Measurements from ENCODE around the gene ARNT2.

The ARNT2 gene

DNA sequence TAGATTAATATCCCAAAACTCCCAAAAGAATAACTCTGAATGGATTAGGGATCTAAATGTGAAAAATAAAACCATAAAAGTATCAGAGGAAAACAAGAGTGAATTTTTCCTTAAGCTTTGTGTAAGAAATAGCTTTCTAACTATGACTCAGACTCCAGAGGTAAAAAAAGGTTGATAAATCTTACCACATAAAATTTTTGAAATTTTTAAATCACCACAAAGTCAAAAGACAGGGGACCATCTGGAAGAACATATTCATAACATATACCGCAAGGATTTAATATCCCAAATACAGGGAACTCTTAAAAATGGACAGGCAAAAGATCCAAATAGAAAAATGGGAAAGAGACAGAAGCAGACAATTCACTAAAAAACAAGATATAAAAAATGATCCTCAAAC is 145.0 kb downstream of the ARNT2 start:
- WGBS (ENCODE audit: insufficient coverage): no CpG with 5 or more reads among the region's 1 CpG
- Histone ChIP-seq H3K4me3 (ENCODE audit: control insufficient read depth in 1 of 7, extremely low read depth in 1 of 7, insufficient read depth in 4 of 7, low read depth in 2 of 7, low read length in 6 of 7) (no peak overlapping the region), H3K27ac (ENCODE audit: insufficient read depth in 1 of 2, low read depth in 1 of 2, low read length in 2 of 2, poor library complexity in 1 of 2, severe bottlenecking in 2 of 2) (no peak overlapping the region), H3K9me3 (ENCODE audit: control extremely low read depth in 1 of 5, control insufficient read depth in 4 of 5, insufficient read depth in 2 of 5, low read depth in 1 of 5, low read length in 4 of 5) (peaks cover 0 to 6% (median 2%) of the 10 kb centered on the region in 5 experiments), H3K4me1 (ENCODE audit: control extremely low read depth in 1 of 4, control insufficient read depth in 4 of 4, insufficient read depth in 4 of 4, low read length in 3 of 4) (peaks cover 0 to 19% (median 5%) of the 10 kb centered on the region in 4 experiments), H3K36me3 (ENCODE audit: control insufficient read depth in 4 of 4, insufficient read depth in 4 of 4, low read length in 3 of 4) (no peaks in the 10 kb centered on the region), H3K27me3 (replicated peaks in 2 of 5; ENCODE audit: control insufficient read depth in 4 of 5, insufficient read depth in 5 of 5, low read length in 4 of 5) (peaks cover 0 to 3% (median 0%) of the 10 kb centered on the region in 5 experiments)
- DNase-seq: no peak
- ChIA-PET CTCF (no interaction called here), POLR2A (no interaction called here)

DNA sequence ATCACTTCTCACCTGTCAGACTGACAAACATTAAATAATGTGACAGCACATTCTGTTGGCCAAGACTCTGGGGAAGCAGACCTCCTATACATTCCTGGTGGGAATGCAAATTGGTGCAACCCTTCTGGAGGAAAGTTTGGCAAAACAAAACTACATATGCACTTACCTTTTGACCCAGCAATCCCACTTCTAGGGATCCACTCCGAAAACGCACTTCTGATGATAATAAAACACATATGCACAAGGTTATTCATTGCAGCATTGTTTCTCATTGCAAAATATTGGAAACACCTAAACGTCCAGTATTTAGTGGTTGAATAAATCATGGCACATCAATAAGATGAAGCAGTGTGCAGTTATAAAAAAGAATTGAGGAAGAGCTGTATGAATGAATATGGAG is 145.5 kb downstream of the ARNT2 start:
- peaks cover 0 to 19% (median 5%) of the 10 kb centered on the region in 4 experiments for H3K4me1 ChIP-seq (ENCODE audit: control extremely low read depth in 1 of 4, control insufficient read depth in 4 of 4, insufficient read depth in 4 of 4, low read length in 3 of 4)
- WGBS (ENCODE audit: insufficient coverage): 100% methylated on average over 2 of the region's 3 CpGs
- no peaks in the 10 kb centered on the region for H3K36me3 ChIP-seq (ENCODE audit: control insufficient read depth in 4 of 4, insufficient read depth in 4 of 4, low read length in 3 of 4)
- no peak overlapping the region for H3K27ac ChIP-seq (ENCODE audit: insufficient read depth in 1 of 2, low read depth in 1 of 2, low read length in 2 of 2, poor library complexity in 1 of 2, severe bottlenecking in 2 of 2)
- ChIA-PET POLR2A (no interaction called here), CTCF (no interaction called here)
- DNase-seq: no peak
- peaks cover 0 to 3% (median 0%) of the 10 kb centered on the region in 5 experiments for H3K27me3 ChIP-seq (replicated peaks in 2 of 5; ENCODE audit: control insufficient read depth in 4 of 5, insufficient read depth in 5 of 5, low read length in 4 of 5)
- H3K4me3 ChIP-seq (ENCODE audit: control insufficient read depth in 1 of 7, extremely low read depth in 1 of 7, insufficient read depth in 4 of 7, low read depth in 2 of 7, low read length in 6 of 7): no peak overlapping the region
- peaks cover 0 to 2% (median 0%) of the 10 kb centered on the region in 5 experiments for H3K9me3 ChIP-seq (ENCODE audit: control extremely low read depth in 1 of 5, control insufficient read depth in 4 of 5, insufficient read depth in 2 of 5, low read depth in 1 of 5, low read length in 4 of 5)

DNA sequence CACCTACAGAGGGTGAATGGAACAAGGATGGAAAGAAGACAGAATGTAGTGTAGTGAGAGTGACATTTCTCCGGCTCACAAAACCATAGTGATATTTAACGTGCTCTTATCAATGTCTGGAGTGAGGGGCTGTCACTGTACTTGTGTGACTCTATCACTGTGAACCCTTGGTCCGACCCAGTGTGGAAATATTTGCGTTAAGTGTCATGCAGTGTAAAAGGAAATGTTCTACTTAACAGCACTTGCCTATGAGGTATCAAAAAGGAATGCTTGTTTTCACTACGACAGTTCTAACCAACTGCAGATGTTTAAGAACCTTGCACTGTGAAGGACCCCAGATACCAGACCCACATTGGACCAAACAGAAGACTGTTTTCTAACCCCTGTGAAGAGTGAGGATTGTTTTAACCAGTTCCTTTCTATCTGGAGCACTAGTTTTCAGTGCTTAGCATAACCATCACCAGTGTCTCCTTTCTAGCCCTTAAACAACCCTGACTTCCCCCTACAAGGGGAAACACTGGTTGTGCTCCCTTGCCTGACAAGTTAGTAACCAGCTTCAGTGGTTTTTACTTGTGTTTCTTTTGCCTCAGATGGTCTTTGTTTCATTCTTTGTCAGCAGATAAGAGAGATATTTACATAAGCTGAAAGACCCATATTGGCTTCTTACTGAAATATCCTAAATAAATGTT is 146.2 kb downstream of the ARNT2 start:
- Histone ChIP-seq H3K4me3 (ENCODE audit: control insufficient read depth in 1 of 7, extremely low read depth in 1 of 7, insufficient read depth in 4 of 7, low read depth in 2 of 7, low read length in 6 of 7) (peak overlapping the region in 1 of 7 experiments; percentile 42), H3K27ac (ENCODE audit: insufficient read depth in 1 of 2, low read depth in 1 of 2, low read length in 2 of 2, poor library complexity in 1 of 2, severe bottlenecking in 2 of 2) (no peak overlapping the region), H3K9me3 (ENCODE audit: control extremely low read depth in 1 of 5, control insufficient read depth in 4 of 5, insufficient read depth in 2 of 5, low read depth in 1 of 5, low read length in 4 of 5) (no peaks in the 10 kb centered on the region), H3K4me1 (ENCODE audit: control extremely low read depth in 1 of 4, control insufficient read depth in 4 of 4, insufficient read depth in 4 of 4, low read length in 3 of 4) (peaks cover 0 to 19% (median 5%) of the 10 kb centered on the region in 4 experiments), H3K36me3 (ENCODE audit: control insufficient read depth in 4 of 4, insufficient read depth in 4 of 4, low read length in 3 of 4) (no peaks in the 10 kb centered on the region), H3K27me3 (replicated peaks in 2 of 5; ENCODE audit: control insufficient read depth in 4 of 5, insufficient read depth in 5 of 5, low read length in 4 of 5) (peaks cover 0 to 3% (median 0%) of the 10 kb centered on the region in 5 experiments)
- DNase-seq: peak in 2 of 3 donors; percentile 50 to 63
- ChIA-PET POLR2A (no interaction called here), CTCF (interaction anchor here (1.0 kb wide), 1 partner anchor 17 kb away, joined by 4 read pairs; no protein-coding TSS in a partner anchor)
- 72% methylated on average over 5 of the region's 5 CpGs for WGBS (ENCODE audit: insufficient coverage)

DNA sequence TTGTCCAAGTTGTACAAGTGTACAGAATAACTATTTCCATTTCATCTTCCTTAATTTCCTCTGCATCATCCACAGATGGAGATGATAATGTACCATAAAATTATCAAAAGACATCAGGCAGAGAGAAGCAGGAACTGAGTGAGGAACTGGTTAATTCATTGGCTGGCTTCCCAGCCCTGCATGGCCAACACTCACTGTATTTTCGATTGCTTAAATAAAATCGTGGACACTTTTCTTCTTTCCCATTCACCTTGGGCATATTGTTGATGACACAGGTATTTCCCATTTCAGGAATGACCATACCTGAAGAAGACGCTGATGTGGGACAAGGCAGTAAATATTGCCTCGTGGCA is 146.7 kb downstream of the ARNT2 start:
- POLR2A ChIA-PET: no interaction called here
- WGBS (ENCODE audit: insufficient coverage): 17% methylated on average over 4 of the region's 4 CpGs
- peaks cover 0 to 1% (median 0%) of the 10 kb centered on the region in 5 experiments for H3K27me3 ChIP-seq (replicated peaks in 2 of 5; ENCODE audit: control insufficient read depth in 4 of 5, insufficient read depth in 5 of 5, low read length in 4 of 5)
- no peaks in the 10 kb centered on the region for H3K36me3 ChIP-seq (ENCODE audit: control insufficient read depth in 4 of 4, insufficient read depth in 4 of 4, low read length in 3 of 4)
- CTCF ChIA-PET: interaction anchor here (1.0 kb wide), 1 partner anchor 17 kb away, joined by 4 read pairs; no protein-coding TSS in a partner anchor
- DNase-seq: peak; percentile 31 to 75 (median 64)
- H3K27ac ChIP-seq (ENCODE audit: insufficient read depth in 1 of 2, low read depth in 1 of 2, low read length in 2 of 2, poor library complexity in 1 of 2, severe bottlenecking in 2 of 2): no peak overlapping the region
- peak overlapping the region in 1 of 7 experiments; percentile 42 for H3K4me3 ChIP-seq (ENCODE audit: control insufficient read depth in 1 of 7, extremely low read depth in 1 of 7, insufficient read depth in 4 of 7, low read depth in 2 of 7, low read length in 6 of 7)
- no peaks in the 10 kb centered on the region for H3K9me3 ChIP-seq (ENCODE audit: control extremely low read depth in 1 of 5, control insufficient read depth in 4 of 5, insufficient read depth in 2 of 5, low read depth in 1 of 5, low read length in 4 of 5)
- H3K4me1 ChIP-seq (ENCODE audit: control extremely low read depth in 1 of 4, control insufficient read depth in 4 of 4, insufficient read depth in 4 of 4, low read length in 3 of 4): peaks cover 0 to 19% (median 5%) of the 10 kb centered on the region in 4 experiments

DNA sequence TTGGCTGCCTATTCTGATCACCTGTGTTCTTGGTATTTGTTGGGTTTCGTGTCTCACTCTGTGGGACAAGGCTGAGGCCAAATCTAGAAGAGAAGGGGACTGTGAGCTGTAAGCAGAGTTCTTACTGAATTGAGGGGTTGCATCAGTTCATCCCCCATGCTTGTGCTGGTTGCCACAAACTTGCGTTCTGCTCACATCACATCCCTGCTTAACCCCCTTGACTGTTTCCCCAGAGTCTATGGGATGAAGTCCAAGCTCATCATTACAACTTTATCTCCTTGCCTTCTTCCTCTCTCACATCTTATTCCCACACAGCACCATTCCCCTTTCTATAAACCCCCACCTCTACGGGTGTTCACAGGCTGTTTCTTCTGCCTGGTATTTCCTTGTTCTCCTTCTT is 147.2 kb downstream of the ARNT2 start:
- Histone ChIP-seq H3K27ac (ENCODE audit: insufficient read depth in 1 of 2, low read depth in 1 of 2, low read length in 2 of 2, poor library complexity in 1 of 2, severe bottlenecking in 2 of 2) (no peak overlapping the region), H3K4me3 (ENCODE audit: control insufficient read depth in 1 of 7, extremely low read depth in 1 of 7, insufficient read depth in 4 of 7, low read depth in 2 of 7, low read length in 6 of 7) (no peak overlapping the region), H3K36me3 (ENCODE audit: control insufficient read depth in 4 of 4, insufficient read depth in 4 of 4, low read length in 3 of 4) (no peaks in the 10 kb centered on the region), H3K4me1 (ENCODE audit: control extremely low read depth in 1 of 4, control insufficient read depth in 4 of 4, insufficient read depth in 4 of 4, low read length in 3 of 4) (peaks cover 0 to 19% (median 5%) of the 10 kb centered on the region in 4 experiments), H3K27me3 (replicated peaks in 2 of 5; ENCODE audit: control insufficient read depth in 4 of 5, insufficient read depth in 5 of 5, low read length in 4 of 5) (peaks cover 0 to 1% (median 0%) of the 10 kb centered on the region in 5 experiments), H3K9me3 (ENCODE audit: control extremely low read depth in 1 of 5, control insufficient read depth in 4 of 5, insufficient read depth in 2 of 5, low read depth in 1 of 5, low read length in 4 of 5) (no peaks in the 10 kb centered on the region)
- ChIA-PET POLR2A (no interaction called here), CTCF (interaction anchor here (0.7 to 1.0 kb wide), 2 partner anchors 9 to 16 kb away, joined by 3 to 4 read pairs; no protein-coding TSS in a partner anchor)
- 69% methylated on average over 3 of the region's 3 CpGs for WGBS (ENCODE audit: insufficient coverage)
- no peak for DNase-seq

DNA sequence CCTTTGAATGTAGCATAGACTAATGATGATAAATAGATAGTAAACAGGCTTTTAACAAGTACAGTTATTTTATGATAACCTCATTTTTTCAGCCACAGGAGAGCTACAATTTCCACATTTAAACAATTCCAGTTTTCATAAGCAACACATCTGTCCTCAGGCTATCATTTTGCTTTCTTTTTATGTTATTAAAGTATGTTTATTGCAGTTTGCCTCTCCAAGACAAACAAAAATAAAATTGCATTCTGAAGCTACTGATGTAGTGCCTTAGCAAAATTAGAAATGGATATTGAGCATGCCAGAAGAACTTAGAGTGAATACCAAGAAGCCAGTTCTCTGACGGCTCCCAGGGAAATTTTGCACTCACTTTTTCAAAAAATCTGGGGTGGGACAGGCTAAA is 150.4 kb downstream of the ARNT2 start:
- H3K36me3 ChIP-seq (ENCODE audit: control insufficient read depth in 4 of 4, insufficient read depth in 4 of 4, low read length in 3 of 4): no peaks in the 10 kb centered on the region
- CTCF ChIA-PET: no interaction called here
- H3K27me3 ChIP-seq (replicated peaks in 2 of 5; ENCODE audit: control insufficient read depth in 4 of 5, insufficient read depth in 5 of 5, low read length in 4 of 5): no peaks in the 10 kb centered on the region
- POLR2A ChIA-PET: no interaction called here
- 75% methylated on average over 1 of the region's 1 CpG for WGBS (ENCODE audit: insufficient coverage)
- no peaks in the 10 kb centered on the region for H3K9me3 ChIP-seq (ENCODE audit: control extremely low read depth in 1 of 5, control insufficient read depth in 4 of 5, insufficient read depth in 2 of 5, low read depth in 1 of 5, low read length in 4 of 5)
- H3K4me3 ChIP-seq (ENCODE audit: control insufficient read depth in 1 of 7, extremely low read depth in 1 of 7, insufficient read depth in 4 of 7, low read depth in 2 of 7, low read length in 6 of 7): no peak overlapping the region
- no peak for DNase-seq
- H3K27ac ChIP-seq (ENCODE audit: insufficient read depth in 1 of 2, low read depth in 1 of 2, low read length in 2 of 2, poor library complexity in 1 of 2, severe bottlenecking in 2 of 2): no peak overlapping the region
- H3K4me1 ChIP-seq (ENCODE audit: control extremely low read depth in 1 of 4, control insufficient read depth in 4 of 4, insufficient read depth in 4 of 4, low read length in 3 of 4): peaks cover 0 to 22% (median 8%) of the 10 kb centered on the region in 4 experiments

DNA sequence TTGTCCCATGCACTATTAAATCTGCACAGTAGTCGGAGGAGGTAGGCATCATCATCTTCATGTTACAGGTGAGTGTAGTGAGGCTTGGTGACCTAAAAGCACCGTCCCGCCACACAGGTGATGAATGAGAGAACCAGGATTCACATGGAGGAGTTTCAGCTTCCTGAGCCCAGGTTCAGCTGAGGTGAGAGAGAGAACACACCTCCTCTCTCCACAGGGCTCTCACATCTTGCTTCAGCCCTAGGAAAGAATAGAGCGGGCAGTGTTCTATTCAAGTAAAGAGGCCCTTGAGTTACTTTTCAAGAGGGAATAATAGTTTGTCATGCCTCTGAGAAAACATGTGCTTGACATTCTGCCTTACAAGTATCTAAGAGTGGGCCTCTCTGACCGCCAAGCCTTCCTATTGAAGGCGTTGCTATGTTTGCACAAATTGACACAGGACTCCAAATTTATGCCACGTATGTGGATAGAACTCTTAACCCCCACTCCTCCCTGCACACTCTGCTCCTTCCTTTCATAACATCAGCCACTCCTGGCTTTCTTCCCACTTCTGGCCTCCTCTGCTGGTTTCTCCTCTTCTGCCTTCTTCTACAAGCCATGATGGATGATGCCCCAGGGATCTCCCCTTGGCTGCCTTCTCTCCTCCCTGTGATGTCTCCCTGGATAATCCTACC is 152.6 kb downstream of the ARNT2 start:
- Histone ChIP-seq H3K36me3 (ENCODE audit: control insufficient read depth in 4 of 4, insufficient read depth in 4 of 4, low read length in 3 of 4) (no peaks in the 10 kb centered on the region), H3K27ac (ENCODE audit: insufficient read depth in 1 of 2, low read depth in 1 of 2, low read length in 2 of 2, poor library complexity in 1 of 2, severe bottlenecking in 2 of 2) (no peak overlapping the region), H3K4me1 (ENCODE audit: control extremely low read depth in 1 of 4, control insufficient read depth in 4 of 4, insufficient read depth in 4 of 4, low read length in 3 of 4) (peaks cover 0 to 26% (median 12%) of the 10 kb centered on the region in 4 experiments), H3K4me3 (ENCODE audit: control insufficient read depth in 1 of 7, extremely low read depth in 1 of 7, insufficient read depth in 4 of 7, low read depth in 2 of 7, low read length in 6 of 7) (no peak overlapping the region), H3K27me3 (replicated peaks in 2 of 5; ENCODE audit: control insufficient read depth in 4 of 5, insufficient read depth in 5 of 5, low read length in 4 of 5) (no peaks in the 10 kb centered on the region), H3K9me3 (ENCODE audit: control extremely low read depth in 1 of 5, control insufficient read depth in 4 of 5, insufficient read depth in 2 of 5, low read depth in 1 of 5, low read length in 4 of 5) (no peaks in the 10 kb centered on the region)
- POLR2A ChIA-PET: no interaction called here
- CTCF ChIA-PET: interaction anchor here (1.1 kb wide), 1 partner anchor 11 kb away, joined by 3 read pairs; no protein-coding TSS in a partner anchor
- no peak for DNase-seq
- WGBS (ENCODE audit: insufficient coverage): 94% methylated on average over 6 of the region's 7 CpGs
